Measurements from ENCODE around the gene TRIM60.
"Not testable (repeated sequence)": the region's sequence is repeated elsewhere in the genome, so short reads cannot be mapped to it uniquely, and the experiment has no call there.

TRIM60 gene

GRCh38 chr4:164997941-164998340, 33.9 kb upstream of the TRIM60 start:
- no peak overlapping the region for H3K27ac ChIP-seq (replicated peaks)
- no peak overlapping the region for H3K4me3 ChIP-seq (replicated peaks; ENCODE audit: insufficient read depth, low read length)
- no peak for TF ChIP-seq GABPA (IDR thresholded peaks at IDR 0.05; ENCODE audit: low read depth)
- no peak for TF ChIP-seq REST (IDR thresholded peaks at IDR 0.05; ENCODE audit: insufficient replicate concordance, low read depth)
- TF ChIP-seq POLR2AphosphoS5 (IDR thresholded peaks at IDR 0.05; ENCODE audit: low read depth) = no peak
- no peak for TF ChIP-seq SPI1 (IDR thresholded peaks at IDR 0.05; ENCODE audit: borderline replicate concordance, low read depth)
- no peak for TF ChIP-seq CTCF (IDR thresholded peaks at IDR 0.05; ENCODE audit: insufficient read depth, low read length)
- no peaks in the 10 kb centered on the region for H3K27me3 ChIP-seq (ENCODE audit: insufficient read depth, poor library complexity, severe bottlenecking)
- DNase-seq (ENCODE audit: low read depth in 1 of 2, low spot score in 1 of 2) = no peak

GRCh38 chr4:164998526-164999080, 33.2 kb upstream of the TRIM60 start:
- not testable (repeated sequence) for H3K4me3 ChIP-seq (replicated peaks; ENCODE audit: insufficient read depth, low read length); H3K27ac ChIP-seq (replicated peaks); H3K27me3 ChIP-seq (ENCODE audit: insufficient read depth, poor library complexity, severe bottlenecking); DNase-seq (ENCODE audit: low read depth in 1 of 2, low spot score in 1 of 2)

GRCh38 chr4:165001957-165002356, 29.8 kb upstream of the TRIM60 start:
- H3K27me3 ChIP-seq (ENCODE audit: insufficient read depth, poor library complexity, severe bottlenecking); H3K27ac ChIP-seq (replicated peaks); H3K4me3 ChIP-seq (replicated peaks; ENCODE audit: insufficient read depth, low read length); DNase-seq (ENCODE audit: low read depth in 1 of 2, low spot score in 1 of 2): not testable (repeated sequence)

- no peak for DNase-seq (ENCODE audit: low read depth in 1 of 2, low spot score in 1 of 2)
- H3K27ac ChIP-seq (replicated peaks) = no peak overlapping the region
- no peak for TF ChIP-seq POLR2AphosphoS5 (IDR thresholded peaks at IDR 0.05; ENCODE audit: low read depth)
- no peak for TF ChIP-seq CTCF (IDR thresholded peaks at IDR 0.05; ENCODE audit: insufficient read depth, low read length)
- TF ChIP-seq REST (IDR thresholded peaks at IDR 0.05; ENCODE audit: insufficient replicate concordance, low read depth) = no peak
- no peak for TF ChIP-seq GABPA (IDR thresholded peaks at IDR 0.05; ENCODE audit: low read depth)
- TF ChIP-seq SPI1 (IDR thresholded peaks at IDR 0.05; ENCODE audit: borderline replicate concordance, low read depth) = no peak
- no peaks in the 10 kb centered on the region for H3K27me3 ChIP-seq (ENCODE audit: insufficient read depth, poor library complexity, severe bottlenecking)
- H3K4me3 ChIP-seq (replicated peaks; ENCODE audit: insufficient read depth, low read length) = no peak overlapping the region
These were observed 26.4 kb upstream of the TRIM60 start for GRCh38 chr4:165005352-165005925.

- no peaks in the 10 kb centered on the region for H3K27me3 ChIP-seq (ENCODE audit: insufficient read depth, poor library complexity, severe bottlenecking)
- DNase-seq (ENCODE audit: low read depth in 1 of 2, low spot score in 1 of 2) = no peak
- TF ChIP-seq POLR2AphosphoS5 (IDR thresholded peaks at IDR 0.05; ENCODE audit: low read depth) (no peak), SPI1 (IDR thresholded peaks at IDR 0.05; ENCODE audit: borderline replicate concordance, low read depth) (no peak), REST (IDR thresholded peaks at IDR 0.05; ENCODE audit: insufficient replicate concordance, low read depth) (no peak), GABPA (IDR thresholded peaks at IDR 0.05; ENCODE audit: low read depth) (no peak), CTCF (IDR thresholded peaks at IDR 0.05; ENCODE audit: insufficient read depth, low read length) (no peak)
- H3K27ac ChIP-seq (replicated peaks) = no peak overlapping the region
- no peak overlapping the region for H3K4me3 ChIP-seq (replicated peaks; ENCODE audit: insufficient read depth, low read length)
These were observed 25.3 kb upstream of the TRIM60 start for GRCh38 chr4:165006456-165006855.

Data from HL-60 (cell line).